ENCODE measurements around the gene SHMT2. TPM values are rescaled to one million over a fixed set of nuclear protein-coding genes. Genes with fewer than 3 reads are reported as not detected.

Gene SHMT2
- total RNA-seq, 1 experiment from 2014 or later = 210 TPM

DNA sequence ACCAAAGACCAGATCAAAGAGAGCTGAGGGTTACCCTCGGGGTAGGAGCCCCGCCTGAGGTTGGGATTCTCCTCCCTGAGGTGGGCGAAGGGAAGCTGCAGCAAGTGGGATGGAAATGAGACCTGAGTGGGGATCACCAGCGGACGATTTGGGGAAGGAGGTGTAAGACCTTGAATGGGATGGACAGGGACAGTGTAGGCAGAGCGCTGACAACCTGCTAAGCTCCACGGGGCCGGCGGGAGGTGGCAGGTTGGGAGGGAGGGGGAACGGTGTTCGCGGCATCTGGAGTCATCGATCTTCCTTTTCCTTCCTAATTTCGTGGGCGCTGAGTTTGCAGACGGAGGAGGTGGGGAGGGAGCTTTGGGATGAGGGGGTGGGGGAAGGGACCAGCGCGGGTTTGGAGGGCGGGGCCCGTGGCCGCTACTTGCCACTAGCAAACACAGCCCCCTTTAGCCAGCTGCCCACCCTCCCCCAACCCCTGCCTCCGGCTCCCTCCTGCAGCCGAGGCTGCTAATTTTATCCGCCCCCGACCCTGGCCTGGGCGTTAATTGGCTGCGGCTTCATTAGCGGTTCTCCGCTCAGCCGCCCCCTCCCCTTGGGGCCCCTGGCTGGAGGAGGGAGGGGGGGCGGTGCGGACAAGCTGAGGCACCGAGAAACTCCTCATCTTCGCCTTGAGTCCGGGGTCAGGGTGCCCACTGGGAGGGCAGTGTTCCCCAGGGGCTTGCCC, 2.8 kb upstream of the SHMT2 start:
- ChIA-PET POLR2A (ENCODE audit: unreplicated experiment) (no interaction called here), CTCF (no interaction called here)
- no peak overlapping the region for H3K9ac ChIP-seq (ENCODE audit: low read length)
- no TSS peak for BruUV-seq (replicated peaks)
- H3K27ac ChIP-seq (ENCODE audit: low read length) = no peak overlapping the region
- H3K4me3 ChIP-seq (ENCODE audit: low read length) = no peak overlapping the region
- H3K4me2 ChIP-seq (ENCODE audit: low read length) = no peak overlapping the region
- no peak for TF ChIP-seq EZH2phosphoT487 (IDR thresholded peaks at IDR 0.05; ENCODE audit: borderline replicate concordance, low read length)
- no peak for TF ChIP-seq EZH2 (IDR thresholded peaks at IDR 0.05; ENCODE audit: low read length, unreplicated experiment)
- TF ChIP-seq, protein P1, sequence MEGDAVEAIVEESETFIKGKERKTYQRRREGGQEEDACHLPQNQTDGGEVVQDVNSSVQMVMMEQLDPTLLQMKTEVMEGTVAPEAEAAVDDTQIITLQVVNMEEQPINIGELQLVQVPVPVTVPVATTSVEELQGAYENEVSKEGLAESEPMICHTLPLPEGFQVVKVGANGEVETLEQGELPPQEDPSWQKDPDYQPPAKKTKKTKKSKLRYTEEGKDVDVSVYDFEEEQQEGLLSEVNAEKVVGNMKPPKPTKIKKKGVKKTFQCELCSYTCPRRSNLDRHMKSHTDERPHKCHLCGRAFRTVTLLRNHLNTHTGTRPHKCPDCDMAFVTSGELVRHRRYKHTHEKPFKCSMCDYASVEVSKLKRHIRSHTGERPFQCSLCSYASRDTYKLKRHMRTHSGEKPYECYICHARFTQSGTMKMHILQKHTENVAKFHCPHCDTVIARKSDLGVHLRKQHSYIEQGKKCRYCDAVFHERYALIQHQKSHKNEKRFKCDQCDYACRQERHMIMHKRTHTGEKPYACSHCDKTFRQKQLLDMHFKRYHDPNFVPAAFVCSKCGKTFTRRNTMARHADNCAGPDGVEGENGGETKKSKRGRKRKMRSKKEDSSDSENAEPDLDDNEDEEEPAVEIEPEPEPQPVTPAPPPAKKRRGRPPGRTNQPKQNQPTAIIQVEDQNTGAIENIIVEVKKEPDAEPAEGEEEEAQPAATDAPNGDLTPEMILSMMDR (conservative IDR thresholded peaks at IDR 0.05; ENCODE audit: low read depth, low read length) = no peak
- no peaks in the 10 kb centered on the region for H3K9me3 ChIP-seq (ENCODE audit: low read length)
- H3K27me3 ChIP-seq (ENCODE audit: low read length) = no peaks in the 10 kb centered on the region
- no peaks in the 10 kb centered on the region for H3K9me2 ChIP-seq (replicated peaks; ENCODE audit: low read length)
- peaks cover 19% of the 10 kb centered on the region for H3K4me1 ChIP-seq (ENCODE audit: insufficient read depth, low read length)
- no peak overlapping the region for H2AFZ ChIP-seq (ENCODE audit: low read length)
- no peaks in the 10 kb centered on the region for H3F3A ChIP-seq (ENCODE audit: low read length, unreplicated experiment)
- H4K20me1 ChIP-seq (ENCODE audit: low read length) = peaks cover 2% of the 10 kb centered on the region; the same call in 1 of the 2 replicates
- no peak for ATAC-seq
- intact Hi-C loops (cut with micrococcal nuclease) = no loop called here
- no peak for DNase-seq
- H3K36me3 ChIP-seq (ENCODE audit: low read depth, low read length) = peaks cover 7% of the 10 kb centered on the region; the same call in 1 of the 2 replicates
- H3K79me2 ChIP-seq (ENCODE audit: low read length) = peaks cover 23% of the 10 kb centered on the region

DNA sequence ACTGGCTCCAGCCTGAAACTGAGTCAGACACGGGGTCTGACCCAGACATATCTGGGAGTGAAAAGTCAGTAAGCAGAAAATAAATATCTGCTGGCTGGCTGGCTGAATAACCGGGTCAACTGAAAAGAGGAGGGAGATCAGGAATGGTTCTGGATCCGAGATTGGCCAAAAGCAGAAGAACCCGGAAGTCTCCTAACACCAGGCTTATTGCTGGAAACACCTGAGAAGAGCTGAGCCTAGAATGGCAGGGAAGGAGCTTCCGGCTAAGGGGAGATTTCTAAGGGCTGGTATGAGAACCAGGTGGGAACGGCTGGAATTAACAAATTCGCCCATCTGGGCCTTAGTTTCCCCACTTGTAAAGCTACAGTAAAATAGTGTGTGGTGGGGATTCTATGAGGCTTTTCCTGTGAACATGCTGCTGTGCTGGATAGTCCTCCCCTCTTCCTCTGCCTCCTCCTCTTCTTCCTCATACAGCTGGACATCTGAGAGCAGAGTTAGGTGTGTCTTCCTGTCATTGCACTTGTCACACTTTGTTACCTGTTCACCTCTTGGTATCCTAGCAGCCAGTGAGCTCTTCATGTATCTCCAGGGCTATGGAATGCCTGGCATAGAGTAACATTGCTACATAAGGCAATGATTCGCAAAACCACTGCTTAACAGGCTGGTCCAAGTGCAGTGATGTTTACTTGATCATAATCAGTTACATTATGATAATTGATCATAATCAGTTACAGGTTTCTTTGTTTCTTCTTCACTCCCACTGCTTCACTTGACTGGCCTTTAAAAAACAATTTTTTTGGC, 2.0 kb upstream of the SHMT2 start:
- H3K27me3 ChIP-seq (ENCODE audit: low read length) = no peaks in the 10 kb centered on the region
- H3K79me2 ChIP-seq (ENCODE audit: low read length) = peaks cover 31% of the 10 kb centered on the region
- H3K4me3 ChIP-seq (ENCODE audit: low read length) = no peak overlapping the region
- H3K27ac ChIP-seq (ENCODE audit: low read length) = no peak overlapping the region
- H3K4me1 ChIP-seq (ENCODE audit: insufficient read depth, low read length) = peaks cover 19% of the 10 kb centered on the region
- no peak overlapping the region for H3K9ac ChIP-seq (ENCODE audit: low read length)
- H3K9me2 ChIP-seq (replicated peaks; ENCODE audit: low read length) = no peaks in the 10 kb centered on the region
- intact Hi-C loops (cut with micrococcal nuclease) = no loop called here
- ChIA-PET CTCF (interaction anchor here (1.0 kb wide), 1 partner anchor 16 kb away, joined by 3 read pairs; no protein-coding TSS in a partner anchor), POLR2A (ENCODE audit: unreplicated experiment) (no interaction called here)
- no peak for ATAC-seq
- H3K9me3 ChIP-seq (ENCODE audit: low read length) = no peaks in the 10 kb centered on the region
- H3K36me3 ChIP-seq (ENCODE audit: low read depth, low read length) = peaks cover 15% of the 10 kb centered on the region; the same call in 1 of the 2 replicates
- TF ChIP-seq, protein P1 (conservative IDR thresholded peaks at IDR 0.05; ENCODE audit: low read depth, low read length) = no peak
- TF ChIP-seq EZH2 (IDR thresholded peaks at IDR 0.05; ENCODE audit: low read length, unreplicated experiment) = no peak
- TF ChIP-seq EZH2phosphoT487 (IDR thresholded peaks at IDR 0.05; ENCODE audit: borderline replicate concordance, low read length) = no peak
- no peak overlapping the region for H2AFZ ChIP-seq (ENCODE audit: low read length)
- DNase-seq = peak; percentile 46
- H4K20me1 ChIP-seq (ENCODE audit: low read length) = peaks cover 2% of the 10 kb centered on the region; the same call in 1 of the 2 replicates
- H3F3A ChIP-seq (ENCODE audit: low read length, unreplicated experiment) = no peaks in the 10 kb centered on the region
- no peak overlapping the region for H3K4me2 ChIP-seq (ENCODE audit: low read length)
- no TSS peak for BruUV-seq (replicated peaks)
